SJSA1 (cell line): ENCODE data around the gene ZNF683. TPM values are rescaled to one million over a fixed set of nuclear protein-coding genes. Genes with fewer than 3 reads are reported as not detected.
"Not testable (repeated sequence)": the region's sequence is repeated elsewhere in the genome, so short reads cannot be mapped to it uniquely, and the experiment has no call there.

Experiments used
- DNase-seq, 2 experiments: peaks; one replicate each; pipeline ENCODE4 v3.0.0-alpha.2; 2015 to 2020; ENCODE audit warnings: low spot score in 2 of 2, low read depth in 1 of 2
- H3K27ac ChIP-seq: fragments of 250-450 bp; sonication (Bioruptor Pico); 2 replicates; pipeline ENCODE4 v1.5.1; 2020; ENCODE audit warnings: mild to moderate bottlenecking, moderate library complexity
- H3K27me3 ChIP-seq: fragments of 250-450 bp; sonication (Bioruptor Pico); replicated peaks from 2 replicates; pipeline ENCODE4 v1.5.1; 2020; ENCODE audit warnings: mild to moderate bottlenecking, moderate library complexity
- H3K36me3 ChIP-seq: fragments of 250-450 bp; sonication (Bioruptor Pico); 2 replicates; pipeline ENCODE4 v1.5.1; 2020; ENCODE audit warnings: mild to moderate bottlenecking
- H3K4me1 ChIP-seq: fragments of 250-450 bp; sonication (Bioruptor Pico); replicated peaks from 2 replicates; pipeline ENCODE4 v1.6.1; 2021; ENCODE audit warnings: mild to moderate bottlenecking
- H3K4me3 ChIP-seq: fragments of 250-450 bp; sonication (Bioruptor Pico); 2 replicates; pipeline ENCODE4 v1.5.1; 2020; ENCODE audit warnings: mild to moderate bottlenecking
- H3K9me3 ChIP-seq: fragments of 250-450 bp; sonication (Bioruptor Pico); replicated peaks from 2 replicates; pipeline ENCODE4 v1.5.1; 2020; ENCODE audit warnings: mild to moderate bottlenecking
- total RNA-seq: library from RNA; depleted of rRNA; stranded (reverse); fragments of >200 nt; shearing (Covaris generic); gene quantifications from 2 replicates; pipeline ENCODE4 v1.2.3, GENCODE V29; 2014

ZNF683 gene
- total RNA-seq, 1 experiment from 2014 or later: not detected

GRCh38 chr1:26349877-26350244 is 22.7 kb downstream of the ZNF683 start:
- no peak overlapping the region for H3K4me3 ChIP-seq
- H3K36me3 ChIP-seq: no peaks in the 10 kb centered on the region
- no peaks in the 10 kb centered on the region for H3K9me3 ChIP-seq
- no peak overlapping the region for H3K27ac ChIP-seq
- no peaks in the 10 kb centered on the region for H3K27me3 ChIP-seq
- no peak for DNase-seq
- H3K4me1 ChIP-seq: peaks cover 16% of the 10 kb centered on the region

DNA sequence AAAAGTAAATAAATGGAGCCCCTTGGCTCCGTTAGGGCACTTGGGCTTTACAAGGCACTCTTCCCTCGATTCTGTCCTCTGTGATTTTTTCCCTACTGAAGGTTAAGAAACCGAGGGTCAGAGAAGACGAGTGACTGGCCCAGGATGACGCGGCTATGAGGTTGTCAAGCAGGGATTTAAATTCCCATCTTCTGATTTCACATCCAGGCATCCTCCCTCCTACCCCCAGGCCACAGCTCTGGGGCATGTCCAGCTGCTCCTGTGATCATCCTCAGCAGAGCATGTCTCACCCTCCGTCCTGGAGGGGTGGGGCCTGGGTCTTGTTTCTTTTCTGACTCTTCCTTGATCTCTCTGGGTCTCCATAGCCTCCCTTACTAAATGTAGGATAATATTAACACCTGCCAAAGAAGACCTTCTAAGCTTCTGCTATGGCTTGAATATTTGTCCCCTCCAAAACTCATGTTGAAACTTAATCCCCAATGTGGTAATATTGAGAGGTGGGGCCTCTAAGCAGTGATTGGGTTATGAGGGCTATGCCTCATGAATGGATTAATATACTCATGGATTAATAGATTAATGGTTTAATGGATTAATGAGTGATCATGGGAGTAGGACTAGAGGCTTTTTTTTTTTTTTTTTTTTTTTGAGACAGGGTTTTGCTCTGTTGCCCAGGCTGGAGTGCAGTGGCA is 23.2 kb downstream of the ZNF683 start:
- H3K27ac ChIP-seq: no peak overlapping the region
- H3K9me3 ChIP-seq: no peaks in the 10 kb centered on the region
- H3K4me3 ChIP-seq: no peak overlapping the region
- DNase-seq: peak in 1 of 2 experiments; percentile 11
- H3K4me1 ChIP-seq: peaks cover 16% of the 10 kb centered on the region
- H3K36me3 ChIP-seq: no peaks in the 10 kb centered on the region
- H3K27me3 ChIP-seq: no peaks in the 10 kb centered on the region

GRCh38 chr1:26346274-26347033 is 26.1 kb downstream of the ZNF683 start:
- DNase-seq: no peak
- Histone ChIP-seq H3K4me1 (peaks cover 11% of the 10 kb centered on the region), H3K4me3 (no peak overlapping the region), H3K27me3 (0 out of 2 replicates have a peak, but pooled peaks cover 3% of the 10 kb centered on the region), H3K9me3 (no peaks in the 10 kb centered on the region), H3K27ac (no peak overlapping the region), H3K36me3 (no peaks in the 10 kb centered on the region)

DNA sequence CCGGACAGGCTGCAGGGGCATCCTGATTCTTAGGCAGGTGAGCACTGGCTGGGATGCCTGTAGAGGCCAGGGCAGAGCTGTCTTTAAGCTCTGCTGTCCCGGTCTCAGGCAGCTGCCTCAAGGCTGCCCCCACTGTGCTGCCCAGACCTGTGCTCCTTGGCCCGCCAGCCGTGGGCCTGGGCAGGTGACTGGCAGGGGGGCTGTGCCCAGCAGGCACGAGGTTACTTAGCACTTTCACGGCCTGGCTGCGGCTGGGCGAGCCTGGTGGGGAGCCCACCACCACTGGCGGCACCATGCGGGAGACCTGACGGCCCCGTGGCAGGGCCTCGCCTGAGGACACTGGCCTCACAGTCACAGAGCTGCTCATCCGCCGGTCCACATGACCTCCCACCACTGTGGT is 26.8 kb downstream of the ZNF683 start:
- H3K4me3 ChIP-seq: no peak overlapping the region
- H3K36me3 ChIP-seq: no peaks in the 10 kb centered on the region
- no peak overlapping the region for H3K27ac ChIP-seq
- peaks cover 4% of the 10 kb centered on the region for H3K4me1 ChIP-seq
- DNase-seq: no peak
- 0 out of 2 replicates have a peak, but pooled peaks cover 3% of the 10 kb centered on the region for H3K27me3 ChIP-seq
- no peaks in the 10 kb centered on the region for H3K9me3 ChIP-seq

GRCh38 chr1:26344147-26344920 is 28.2 kb downstream of the ZNF683 start:
- Histone ChIP-seq H3K4me3 (no peak overlapping the region), H3K27me3 (0 out of 2 replicates have a peak, but pooled peaks cover 8% of the 10 kb centered on the region), H3K9me3 (no peaks in the 10 kb centered on the region), H3K36me3 (no peaks in the 10 kb centered on the region), H3K27ac (no peak overlapping the region), H3K4me1 (no peaks in the 10 kb centered on the region)
- no peak for DNase-seq

- no peak overlapping the region for H3K27ac ChIP-seq
- peaks cover 8% of the 10 kb centered on the region for H3K4me1 ChIP-seq
- no peaks in the 10 kb centered on the region for H3K9me3 ChIP-seq
- no peak for DNase-seq
- H3K27me3 ChIP-seq: peaks cover 28% of the 10 kb centered on the region
- no peak overlapping the region for H3K4me3 ChIP-seq
- H3K36me3 ChIP-seq: no peaks in the 10 kb centered on the region
Measured at GRCh38 chr1:26340047-26340481, 32.5 kb downstream of the ZNF683 start.

- no peak for DNase-seq
- Histone ChIP-seq H3K9me3 (no peaks in the 10 kb centered on the region), H3K4me3 (no peak overlapping the region), H3K27me3 (peaks cover 35% of the 10 kb centered on the region), H3K27ac (no peak overlapping the region), H3K36me3 (no peaks in the 10 kb centered on the region), H3K4me1 (peaks cover 8% of the 10 kb centered on the region)
Measured at GRCh38 chr1:26338670-26339069, 33.9 kb downstream of the ZNF683 start.

DNA sequence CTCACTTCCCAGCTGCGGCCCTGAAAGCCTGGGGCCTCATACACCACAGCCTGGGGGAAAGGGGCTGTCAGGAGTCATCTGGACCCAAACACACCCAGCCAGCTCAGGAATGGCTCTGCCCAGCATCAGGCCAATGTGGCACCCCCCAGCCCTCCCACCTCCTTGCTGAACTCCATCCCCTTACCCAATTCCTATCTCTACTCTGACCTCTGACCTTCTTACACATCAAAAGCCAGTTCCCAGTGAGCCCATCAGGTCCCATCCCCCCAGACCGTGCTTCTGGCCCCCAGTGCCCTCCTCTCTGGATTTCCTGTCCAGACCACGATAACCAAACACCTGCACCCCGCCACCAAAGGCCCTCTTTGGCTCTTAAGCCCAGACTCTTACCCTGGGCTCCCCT is 34.9 kb downstream of the ZNF683 start:
- Histone ChIP-seq H3K36me3 (no peaks in the 10 kb centered on the region), H3K27me3 (peaks cover 37% of the 10 kb centered on the region), H3K4me3 (no peak overlapping the region), H3K4me1 (peaks cover 8% of the 10 kb centered on the region), H3K27ac (no peak overlapping the region), H3K9me3 (no peaks in the 10 kb centered on the region)
- no peak for DNase-seq

- H3K4me3 ChIP-seq: no peak overlapping the region
- peaks cover 8% of the 10 kb centered on the region for H3K4me1 ChIP-seq
- no peaks in the 10 kb centered on the region for H3K9me3 ChIP-seq
- no peak overlapping the region for H3K27ac ChIP-seq
- H3K36me3 ChIP-seq: no peaks in the 10 kb centered on the region
- H3K27me3 ChIP-seq: peaks cover 37% of the 10 kb centered on the region
- no peak for DNase-seq
Measured at GRCh38 chr1:26337206-26337535, 35.4 kb downstream of the ZNF683 start.

DNA sequence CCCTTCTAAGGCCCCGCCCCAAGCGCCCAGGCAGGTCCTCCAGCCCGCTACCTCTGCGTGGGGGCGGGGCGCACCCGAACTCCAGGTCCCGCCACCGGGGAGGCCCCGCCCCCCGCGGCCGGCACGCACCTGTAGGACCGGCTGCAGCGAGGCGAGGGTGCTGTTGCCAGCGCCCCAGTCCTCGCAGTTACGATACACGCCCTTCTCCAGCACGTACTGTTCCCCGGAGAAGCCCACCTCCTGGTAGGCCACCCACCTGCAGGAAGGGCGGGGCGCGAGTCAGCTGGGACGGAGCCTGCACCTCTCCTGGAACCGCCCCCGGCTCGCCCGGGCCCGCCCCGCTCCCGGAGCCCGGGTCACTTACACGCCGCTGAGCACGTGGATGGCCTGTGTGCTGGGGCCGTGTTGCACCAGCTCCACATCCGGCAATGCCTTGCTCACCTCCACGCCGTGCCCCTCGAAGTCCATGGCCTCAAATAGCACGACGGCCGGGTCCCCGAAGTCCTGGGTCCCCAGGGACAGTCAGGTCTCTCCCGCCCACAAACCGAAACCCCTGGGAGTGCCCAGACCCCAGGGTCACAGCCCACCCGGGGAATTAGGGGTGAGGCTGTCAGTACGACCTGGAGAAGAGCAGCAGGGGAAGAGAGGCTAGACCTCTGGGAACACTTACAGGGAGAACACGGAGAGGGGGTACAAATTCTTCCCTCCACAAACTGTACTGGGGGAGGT is 35.9 kb downstream of the ZNF683 start:
- Histone ChIP-seq H3K27me3 (peaks cover 35% of the 10 kb centered on the region), H3K36me3 (no peaks in the 10 kb centered on the region), H3K27ac (no peak overlapping the region), H3K9me3 (no peaks in the 10 kb centered on the region), H3K4me3 (peak overlapping the region; percentile 26), H3K4me1 (peaks cover 8% of the 10 kb centered on the region)
- no peak for DNase-seq

GRCh38 chr1:26335774-26336476 is 36.6 kb downstream of the ZNF683 start:
- Histone ChIP-seq H3K27ac (no peak overlapping the region), H3K27me3 (peaks cover 36% of the 10 kb centered on the region), H3K36me3 (no peaks in the 10 kb centered on the region), H3K9me3 (no peaks in the 10 kb centered on the region), H3K4me3 (peak overlapping the region; percentile 26), H3K4me1 (peaks cover 8% of the 10 kb centered on the region)
- DNase-seq: peak in 1 of 2 experiments; percentile 54

DNA sequence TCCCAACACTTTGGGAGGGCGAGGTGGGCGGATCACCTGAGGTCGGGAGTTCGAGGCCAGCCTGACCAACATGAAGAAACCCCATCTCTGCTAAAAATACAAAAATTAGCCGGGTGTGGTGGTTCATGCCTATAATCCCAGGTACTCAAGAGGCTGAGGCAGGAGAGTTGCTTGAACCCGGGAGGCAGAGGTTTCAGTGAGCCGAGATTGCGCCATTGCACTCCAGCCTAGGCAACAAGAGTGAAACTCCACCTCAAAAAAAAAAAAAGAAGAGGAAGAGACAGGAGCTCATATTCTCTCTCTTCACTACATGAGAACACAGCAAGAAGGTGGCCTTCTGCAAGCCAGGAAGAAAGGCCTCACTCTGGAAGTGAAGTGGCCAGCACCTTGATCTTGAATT is 39.2 kb downstream of the ZNF683 start:
- DNase-seq, H3K36me3 ChIP-seq, H3K4me3 ChIP-seq, H3K9me3 ChIP-seq, H3K4me1 ChIP-seq, H3K27ac ChIP-seq: not testable (repeated sequence)
- H3K27me3 ChIP-seq: peaks cover 33% of the 10 kb centered on the region

DNA sequence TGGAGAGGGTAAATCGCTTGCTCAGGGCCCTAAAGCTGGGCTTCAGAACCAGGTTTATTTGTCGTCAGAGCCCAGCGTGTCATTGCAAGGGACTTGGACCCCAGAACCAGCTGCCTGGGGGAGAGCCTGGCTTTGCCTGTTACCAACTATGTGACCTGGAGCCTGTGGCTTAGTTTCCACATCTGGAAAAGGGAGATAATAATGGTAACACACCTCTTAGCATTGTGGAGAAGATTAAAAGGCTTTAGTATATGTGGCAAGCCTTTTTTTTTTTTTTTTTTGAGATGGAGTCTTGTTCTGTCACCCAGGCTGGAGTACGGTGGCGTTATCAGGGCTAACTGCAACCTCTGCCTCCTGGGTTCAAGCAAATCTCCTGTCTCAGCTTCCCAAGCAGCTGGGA is 42.3 kb downstream of the ZNF683 start:
- peaks cover 15% of the 10 kb centered on the region; the same call in 1 of the 2 replicates for H3K27me3 ChIP-seq
- H3K36me3 ChIP-seq: no peaks in the 10 kb centered on the region
- H3K4me1 ChIP-seq: no peaks in the 10 kb centered on the region
- no peaks in the 10 kb centered on the region for H3K9me3 ChIP-seq
- no peak for DNase-seq
- no peak overlapping the region for H3K27ac ChIP-seq
- H3K4me3 ChIP-seq: no peak overlapping the region
